ENCODE data around the gene CXorf58.

Gene CXorf58

DNA sequence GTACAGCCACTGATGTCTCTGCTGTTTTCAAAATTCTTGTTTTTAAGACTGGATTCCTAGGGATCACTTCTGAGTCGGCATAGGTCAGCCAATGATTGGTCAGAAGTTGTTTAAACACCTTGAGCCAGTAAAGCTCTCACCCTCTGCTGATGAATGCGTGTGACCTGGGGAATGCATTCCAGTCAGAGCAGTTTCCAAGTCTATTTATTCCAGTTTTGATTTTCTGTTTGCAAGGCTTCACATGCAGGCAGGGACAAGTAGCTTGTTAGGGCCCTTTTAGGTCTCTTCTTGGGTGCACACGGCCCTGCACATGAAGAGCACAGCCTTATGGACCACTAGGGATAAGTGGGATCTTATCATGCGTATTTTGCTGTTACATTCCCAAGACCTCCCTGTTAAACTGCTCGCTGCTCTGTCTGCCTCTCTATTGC lies 72.2 kb downstream of the CXorf58 start:
- TF ChIP-seq, protein P1, sequence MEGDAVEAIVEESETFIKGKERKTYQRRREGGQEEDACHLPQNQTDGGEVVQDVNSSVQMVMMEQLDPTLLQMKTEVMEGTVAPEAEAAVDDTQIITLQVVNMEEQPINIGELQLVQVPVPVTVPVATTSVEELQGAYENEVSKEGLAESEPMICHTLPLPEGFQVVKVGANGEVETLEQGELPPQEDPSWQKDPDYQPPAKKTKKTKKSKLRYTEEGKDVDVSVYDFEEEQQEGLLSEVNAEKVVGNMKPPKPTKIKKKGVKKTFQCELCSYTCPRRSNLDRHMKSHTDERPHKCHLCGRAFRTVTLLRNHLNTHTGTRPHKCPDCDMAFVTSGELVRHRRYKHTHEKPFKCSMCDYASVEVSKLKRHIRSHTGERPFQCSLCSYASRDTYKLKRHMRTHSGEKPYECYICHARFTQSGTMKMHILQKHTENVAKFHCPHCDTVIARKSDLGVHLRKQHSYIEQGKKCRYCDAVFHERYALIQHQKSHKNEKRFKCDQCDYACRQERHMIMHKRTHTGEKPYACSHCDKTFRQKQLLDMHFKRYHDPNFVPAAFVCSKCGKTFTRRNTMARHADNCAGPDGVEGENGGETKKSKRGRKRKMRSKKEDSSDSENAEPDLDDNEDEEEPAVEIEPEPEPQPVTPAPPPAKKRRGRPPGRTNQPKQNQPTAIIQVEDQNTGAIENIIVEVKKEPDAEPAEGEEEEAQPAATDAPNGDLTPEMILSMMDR (IDR thresholded peaks at IDR 0.05; ENCODE audit: insufficient read depth, low read depth, low read length, missing control alignments) = no peak
- H3K4me3 ChIP-seq (ENCODE audit: low read depth, low read length) = no peak overlapping the region
- no peak for DNase-seq (ENCODE audit: low read depth)

- TF ChIP-seq, protein P1 (IDR thresholded peaks at IDR 0.05; ENCODE audit: insufficient read depth, low read depth, low read length, missing control alignments) = no peak
- no peak for DNase-seq (ENCODE audit: low read depth)
- no peak overlapping the region for H3K4me3 ChIP-seq (ENCODE audit: low read depth, low read length)
These were observed 73.4 kb downstream of the CXorf58 start for GRCh38 chrX:23981222-23981621.

DNA sequence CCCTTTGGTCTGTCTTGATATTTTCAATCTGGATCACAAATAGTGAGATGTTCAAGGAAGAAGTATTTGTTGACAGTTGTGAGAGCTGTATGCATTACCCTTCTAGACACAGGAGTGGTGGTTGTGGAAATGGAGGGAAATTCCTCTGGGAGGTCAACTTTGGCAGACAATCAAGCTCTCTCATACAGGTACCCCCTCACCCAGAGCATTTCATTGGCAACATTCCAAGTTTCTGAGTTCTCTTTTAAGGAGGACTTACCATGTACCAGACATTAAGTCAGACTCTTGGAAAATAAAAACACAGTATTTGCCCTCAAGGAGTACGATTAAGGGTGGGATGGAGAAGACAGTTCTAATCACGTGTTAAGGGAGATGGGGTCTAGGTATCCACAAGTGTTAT lies 73.9 kb downstream of the CXorf58 start:
- no peak for DNase-seq (ENCODE audit: low read depth)
- TF ChIP-seq, protein P1 (IDR thresholded peaks at IDR 0.05; ENCODE audit: insufficient read depth, low read depth, low read length, missing control alignments) = no peak
- no peak overlapping the region for H3K4me3 ChIP-seq (ENCODE audit: low read depth, low read length)

DNA sequence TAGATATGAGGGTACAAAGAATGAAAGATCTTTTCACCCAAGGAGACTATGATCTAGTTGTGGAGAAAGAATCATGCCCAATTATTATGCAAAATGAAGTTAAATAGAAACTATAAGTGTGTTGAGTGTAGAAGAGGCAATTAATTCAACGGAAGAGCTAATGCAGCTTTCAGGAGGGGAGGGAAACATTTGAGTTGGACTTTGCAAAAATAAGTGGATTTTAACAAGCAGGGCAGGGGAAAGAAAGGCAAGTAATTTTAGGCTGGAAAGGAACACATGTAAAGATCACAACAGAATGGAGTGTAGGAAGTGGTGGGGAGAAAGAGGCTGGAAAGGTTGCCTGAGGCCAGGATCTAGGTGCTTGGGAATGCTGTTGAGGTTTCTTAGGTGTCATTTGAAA lies 75.1 kb downstream of the CXorf58 start:
- no peak for DNase-seq (ENCODE audit: low read depth)
- H3K4me3 ChIP-seq (ENCODE audit: low read depth, low read length) = no peak overlapping the region
- TF ChIP-seq, protein P1 (IDR thresholded peaks at IDR 0.05; ENCODE audit: insufficient read depth, low read depth, low read length, missing control alignments) = no peak
